Measurements from ENCODE around the gene PEX10.

- TF ChIP-seq FOXA1 (IDR thresholded peaks at IDR 0.05) (no peak), CTCF (IDR thresholded peaks at IDR 0.05; ENCODE audit: low read depth, low read length, missing input control) (no peak), ATF3 (IDR thresholded peaks at IDR 0.05) (no peak), TAF1 (conservative IDR thresholded peaks at IDR 0.05) (no peak), REST (IDR thresholded peaks at IDR 0.05) (no peak), EGR1 (IDR thresholded peaks at IDR 0.05; ENCODE audit: low read depth in 2 of 2) (no peak), YY1 (IDR thresholded peaks at IDR 0.05) (no peak), RAD21 (IDR thresholded peaks at IDR 0.05) (no peak), MAX (IDR thresholded peaks at IDR 0.05) (no peak), FOXA2 (IDR thresholded peaks at IDR 0.05) (no peak), GABPA (IDR thresholded peaks at IDR 0.05 in 1 of 2, conservative IDR thresholded peaks at IDR 0.05 in 1 of 2) (no peak)
- TF ChIP-seq, protein P1, sequence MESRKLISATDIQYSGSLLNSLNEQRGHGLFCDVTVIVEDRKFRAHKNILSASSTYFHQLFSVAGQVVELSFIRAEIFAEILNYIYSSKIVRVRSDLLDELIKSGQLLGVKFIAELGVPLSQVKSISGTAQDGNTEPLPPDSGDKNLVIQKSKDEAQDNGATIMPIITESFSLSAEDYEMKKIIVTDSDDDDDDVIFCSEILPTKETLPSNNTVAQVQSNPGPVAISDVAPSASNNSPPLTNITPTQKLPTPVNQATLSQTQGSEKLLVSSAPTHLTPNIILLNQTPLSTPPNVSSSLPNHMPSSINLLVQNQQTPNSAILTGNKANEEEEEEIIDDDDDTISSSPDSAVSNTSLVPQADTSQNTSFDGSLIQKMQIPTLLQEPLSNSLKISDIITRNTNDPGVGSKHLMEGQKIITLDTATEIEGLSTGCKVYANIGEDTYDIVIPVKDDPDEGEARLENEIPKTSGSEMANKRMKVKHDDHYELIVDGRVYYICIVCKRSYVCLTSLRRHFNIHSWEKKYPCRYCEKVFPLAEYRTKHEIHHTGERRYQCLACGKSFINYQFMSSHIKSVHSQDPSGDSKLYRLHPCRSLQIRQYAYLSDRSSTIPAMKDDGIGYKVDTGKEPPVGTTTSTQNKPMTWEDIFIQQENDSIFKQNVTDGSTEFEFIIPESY (IDR thresholded peaks at IDR 0.05), result no peak
These were observed 24.1 kb downstream of the PEX10 start for GRCh38 chr1:2388004-2388913.
